Stimulated activated CD8-positive, alpha-beta memory T cell treated with anti-CD3 and anti-CD28 coated beads, Interleukin-15, amount 100 ng/mL, for 1 hour (primary cell): ENCODE measurements around the gene FNDC3B.
"Not testable (repeated sequence)": the region's sequence is repeated elsewhere in the genome, so short reads cannot be mapped to it uniquely, and the experiment has no call there.

Experiments used
- DNase-seq: peaks from one replicate; pipeline ENCODE4 v3.0.0-alpha.2; 2020; ENCODE audit warnings: low read depth

FNDC3B gene

DNA sequence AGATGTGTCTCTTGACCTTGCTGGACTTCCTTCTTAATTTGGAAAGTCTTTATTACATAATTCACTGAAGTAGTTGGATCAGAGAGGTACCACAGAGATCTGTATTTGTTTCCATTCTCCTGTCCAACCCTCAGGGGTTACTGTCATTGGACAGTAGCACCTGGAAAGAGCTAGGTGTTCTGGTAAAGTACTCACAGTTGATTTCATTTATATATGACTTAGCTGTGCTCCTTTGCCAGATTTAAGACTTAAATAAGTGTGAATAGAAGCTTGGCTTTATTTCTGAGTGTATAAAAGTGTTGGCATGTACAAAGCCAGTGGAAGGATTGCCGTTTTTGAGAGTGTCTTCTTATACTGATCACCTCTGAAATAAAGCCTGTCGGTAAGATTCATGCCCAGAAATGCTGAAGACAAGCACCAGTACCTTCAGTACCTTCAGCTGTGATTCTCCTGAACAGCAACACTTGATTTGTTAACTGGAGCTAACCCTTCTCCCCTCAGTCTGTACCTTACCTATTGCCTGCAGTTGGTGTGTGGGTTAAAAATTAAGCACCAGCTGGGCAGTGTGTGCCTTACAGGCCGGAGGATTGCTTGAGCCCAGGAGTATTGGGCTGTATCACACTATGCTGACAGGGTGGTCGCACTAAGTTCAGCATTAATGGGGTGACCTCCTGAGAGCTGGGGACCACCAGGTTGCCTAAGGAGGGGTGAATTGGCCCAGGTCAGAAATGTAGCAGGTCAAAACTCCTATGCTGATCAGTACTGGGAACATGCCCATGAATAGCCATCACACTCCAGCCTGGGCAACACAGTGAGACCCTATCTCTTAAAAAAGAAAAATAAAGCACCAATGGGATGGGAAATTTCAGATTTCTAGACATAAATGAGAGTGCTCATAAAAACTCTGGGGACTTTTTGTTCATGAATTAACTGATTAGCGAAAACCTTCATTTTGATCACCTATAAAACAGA lies 197.7 kb downstream of the FNDC3B start:
- no peak for DNase-seq

DNA sequence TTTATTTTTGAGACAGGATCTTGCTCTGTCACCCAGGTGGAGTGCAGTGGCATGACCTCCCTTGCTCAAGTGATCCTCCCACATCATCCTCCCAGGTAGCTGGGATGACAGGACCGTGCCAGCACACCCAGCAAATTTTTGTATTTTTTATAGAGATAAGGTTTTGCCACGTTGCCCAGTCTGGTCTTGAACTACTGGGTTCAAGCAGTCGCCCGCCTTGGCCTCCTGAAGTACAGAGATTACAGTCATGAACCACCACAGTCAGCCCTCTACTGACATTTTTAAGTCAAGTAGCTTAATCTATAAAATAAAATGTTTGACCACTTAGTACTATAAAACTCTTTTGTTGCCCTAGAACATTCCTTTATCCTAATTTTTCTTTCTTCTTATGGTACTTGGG lies 198.8 kb downstream of the FNDC3B start:
- DNase-seq = no peak

DNA sequence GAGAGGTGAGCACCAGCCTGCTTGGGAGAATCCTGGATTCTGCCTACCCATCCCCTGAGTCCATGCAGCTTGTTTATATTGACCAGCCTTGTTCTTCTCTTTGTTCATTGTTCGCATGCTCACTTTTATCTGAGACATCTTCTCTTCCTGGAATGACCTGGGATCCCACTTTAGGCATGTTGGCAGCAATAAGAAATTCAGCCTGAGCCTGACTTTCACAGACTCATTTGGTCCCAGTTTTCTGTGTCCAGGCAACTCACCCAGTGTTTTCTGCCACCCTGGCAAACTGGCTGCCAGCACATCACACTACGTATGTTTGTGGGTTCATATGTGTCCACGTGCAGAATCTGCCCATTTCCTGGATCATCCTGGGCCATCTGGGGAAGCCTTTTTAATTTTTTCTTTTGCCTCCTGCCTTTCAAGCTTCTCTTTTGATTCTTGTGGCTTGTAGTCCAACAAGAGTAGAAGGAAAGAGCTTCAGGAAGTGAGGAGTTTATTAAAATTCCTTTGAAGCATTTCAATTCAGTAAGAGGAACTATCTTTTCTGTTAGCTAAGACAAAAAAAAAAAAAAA lies 199.9 kb downstream of the FNDC3B start:
- no peak for DNase-seq

DNA sequence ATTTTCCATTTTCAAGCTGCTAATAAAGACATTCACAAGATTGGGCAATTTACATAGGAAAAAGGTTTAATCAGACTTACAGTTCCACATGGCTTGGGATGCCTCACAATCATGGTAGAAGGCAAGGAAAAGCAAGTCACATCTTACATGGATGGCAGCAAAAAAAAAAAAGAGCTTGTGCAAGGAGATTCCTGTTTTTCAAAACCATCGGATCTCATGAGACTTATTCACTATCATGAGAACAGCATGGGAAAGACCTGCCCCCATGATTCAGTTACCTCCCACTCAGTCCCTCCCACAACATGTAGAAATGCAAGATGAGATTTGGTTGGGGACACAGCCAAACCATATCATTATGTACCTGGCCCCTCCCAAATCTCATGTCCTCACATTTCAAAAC lies 202.0 kb downstream of the FNDC3B start:
- DNase-seq = no peak

DNA sequence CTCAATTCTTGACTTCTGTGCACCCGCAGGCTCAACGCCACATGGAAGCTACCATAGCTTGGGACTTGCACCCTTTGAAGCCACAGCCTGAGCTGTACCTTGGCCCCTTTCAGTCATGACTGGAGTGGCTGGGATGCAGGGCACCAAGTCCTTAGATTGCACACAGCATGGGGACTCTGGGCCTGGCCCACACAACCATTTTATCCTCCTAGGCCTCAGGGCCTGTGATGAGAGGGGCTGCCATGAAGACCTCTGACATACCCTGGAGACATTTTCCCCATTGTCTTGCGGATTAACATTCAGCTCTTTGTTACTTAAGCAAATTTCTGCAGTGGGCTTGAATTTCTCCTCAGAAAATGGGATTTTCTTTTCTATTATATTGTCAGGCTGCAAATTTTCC lies 203.1 kb downstream of the FNDC3B start:
- DNase-seq = not testable (repeated sequence)

DNA sequence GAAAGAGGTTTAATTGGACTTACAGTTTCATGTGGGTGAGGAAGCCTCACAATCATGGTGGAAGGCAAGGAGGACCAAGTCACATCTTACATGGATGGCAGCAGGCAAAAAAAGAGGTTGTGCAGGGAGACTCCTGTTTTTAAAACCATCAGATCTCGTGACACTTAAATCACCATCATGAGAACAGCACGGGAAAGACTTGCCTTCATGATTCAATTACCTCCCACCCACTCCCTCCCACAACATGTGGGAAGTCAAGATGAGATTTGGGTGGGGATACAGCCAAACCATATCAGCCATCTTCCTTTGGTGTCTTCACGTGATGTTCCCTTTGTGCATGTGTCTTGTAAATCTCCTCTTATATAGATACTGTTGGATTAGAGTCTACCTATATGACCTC lies 204.0 kb downstream of the FNDC3B start:
- DNase-seq = not testable (repeated sequence)

DNA sequence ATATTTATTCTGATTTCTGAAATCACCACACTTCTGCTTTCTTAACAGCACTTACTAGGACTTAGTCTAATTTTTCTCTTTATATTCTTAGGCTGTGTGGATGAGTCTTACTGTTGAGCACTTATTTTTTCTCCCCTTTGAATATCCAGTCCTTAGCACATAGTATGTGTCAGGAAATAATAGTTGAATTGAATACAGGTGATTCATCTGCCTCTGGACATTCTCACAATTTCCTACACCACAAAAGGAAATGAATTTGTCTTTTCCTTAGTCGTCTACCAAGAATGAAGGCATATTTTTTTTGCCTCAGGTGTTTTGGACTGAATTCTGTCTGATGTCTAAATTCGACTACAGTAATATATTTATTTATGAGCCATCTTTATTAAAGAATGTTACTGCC lies 204.6 kb downstream of the FNDC3B start:
- no peak for DNase-seq

DNA sequence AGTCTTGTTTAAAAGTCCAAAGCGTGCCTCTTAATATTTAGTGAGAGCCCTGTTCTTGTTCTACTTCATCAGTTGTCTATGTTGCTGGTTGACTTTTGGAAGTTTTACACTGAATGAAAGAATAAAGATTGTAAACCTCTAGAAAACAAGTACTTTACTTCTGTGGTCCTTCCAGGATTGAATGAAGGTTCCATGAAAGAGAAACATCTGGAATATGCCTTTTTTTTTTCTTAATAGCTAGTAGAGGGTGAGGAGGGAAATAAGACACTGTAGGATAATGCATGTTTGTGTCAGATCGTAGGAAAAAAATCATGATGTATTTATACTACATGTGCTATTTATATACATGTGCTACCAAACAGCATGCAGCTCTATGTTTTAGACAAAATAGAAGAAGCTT lies 205.9 kb downstream of the FNDC3B start:
- DNase-seq = no peak

DNA sequence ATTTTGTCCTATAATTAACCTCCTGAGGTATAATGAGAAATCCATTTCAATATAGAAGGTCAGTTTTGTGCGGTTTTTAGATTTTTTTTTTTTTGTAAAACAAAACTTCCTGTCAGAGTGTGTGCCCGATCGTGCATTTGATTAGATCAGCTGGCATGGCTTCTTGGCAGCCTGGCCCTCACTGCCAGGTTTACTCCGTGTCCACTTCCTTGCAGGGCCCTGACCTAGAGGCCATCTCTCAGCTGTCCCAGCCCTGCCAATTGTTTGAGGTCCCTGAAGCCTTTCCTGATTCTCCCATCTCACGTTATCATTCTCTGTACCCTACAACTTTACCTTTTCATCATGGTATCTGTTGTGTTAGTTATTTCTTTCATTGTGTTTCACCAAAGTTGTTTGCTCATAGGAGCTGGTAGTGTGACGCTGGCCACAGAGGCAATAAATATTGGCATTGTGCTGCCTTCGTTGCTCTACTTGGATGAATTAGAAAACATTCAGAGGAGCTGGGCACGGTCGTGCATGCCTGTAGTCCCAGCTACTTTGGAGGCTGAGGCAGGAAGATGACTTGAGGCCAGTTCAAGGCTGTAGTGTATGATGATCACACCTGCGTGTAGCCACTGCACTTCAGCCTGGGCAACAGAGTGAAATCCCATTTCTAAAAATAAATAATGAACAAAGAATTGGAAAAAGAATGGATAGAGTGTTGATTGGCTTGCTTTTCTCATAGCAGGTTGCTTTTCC lies 206.9 kb downstream of the FNDC3B start:
- DNase-seq = no peak

DNA sequence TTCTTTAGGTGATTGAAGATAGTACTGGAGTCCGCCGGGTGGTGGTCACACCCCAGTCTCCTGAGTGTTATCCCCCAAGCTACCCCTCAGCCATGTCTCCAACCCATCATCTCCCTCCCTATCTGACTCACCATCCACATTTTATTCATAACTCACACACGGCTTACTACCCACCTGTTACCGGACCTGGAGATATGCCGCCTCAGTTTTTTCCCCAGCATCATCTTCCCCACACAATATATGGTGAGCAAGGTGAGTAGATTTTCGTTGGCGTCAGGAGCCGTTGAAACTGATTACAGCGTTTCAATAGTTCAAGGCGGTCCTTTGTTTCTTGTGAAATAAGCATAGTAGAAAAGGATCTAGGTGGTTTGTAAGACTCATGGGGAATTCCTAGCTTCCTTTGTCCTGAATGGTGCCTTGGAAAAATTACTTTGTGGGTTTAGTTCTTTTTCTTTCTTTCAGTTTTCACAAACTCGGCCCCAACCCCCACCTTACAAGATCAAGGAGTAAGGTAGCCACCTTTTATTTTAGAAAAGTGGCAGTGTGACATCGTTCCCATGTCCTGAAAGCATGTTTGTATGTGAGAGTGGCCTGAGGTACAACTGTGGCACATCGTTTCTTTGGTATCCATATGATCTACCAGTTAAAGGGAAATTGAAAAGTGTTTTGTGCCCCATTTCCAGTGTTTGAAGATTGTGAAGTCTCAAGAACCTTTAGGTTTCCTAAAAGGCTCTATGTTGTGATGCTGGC lies 208.3 kb downstream of the FNDC3B start:
- no peak for DNase-seq

DNA sequence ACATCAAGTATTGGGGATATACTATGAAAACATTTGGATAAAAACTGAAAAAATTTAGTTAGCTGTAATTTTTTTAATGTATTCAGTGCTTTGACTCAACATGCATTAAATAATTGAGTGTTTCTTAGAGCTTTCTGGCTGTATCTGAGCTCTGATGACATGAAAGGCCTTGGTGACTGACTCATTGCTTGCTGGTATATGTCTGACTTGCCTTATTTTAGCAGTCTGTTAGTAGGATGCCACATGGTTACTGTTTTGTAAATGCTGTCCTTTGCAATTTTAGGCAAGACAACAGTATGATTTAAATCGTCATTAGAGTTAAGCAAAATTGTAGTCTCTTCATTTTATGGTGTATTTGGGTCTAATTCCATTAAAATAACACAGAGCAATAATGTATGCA lies 209.7 kb downstream of the FNDC3B start:
- no peak for DNase-seq

DNA sequence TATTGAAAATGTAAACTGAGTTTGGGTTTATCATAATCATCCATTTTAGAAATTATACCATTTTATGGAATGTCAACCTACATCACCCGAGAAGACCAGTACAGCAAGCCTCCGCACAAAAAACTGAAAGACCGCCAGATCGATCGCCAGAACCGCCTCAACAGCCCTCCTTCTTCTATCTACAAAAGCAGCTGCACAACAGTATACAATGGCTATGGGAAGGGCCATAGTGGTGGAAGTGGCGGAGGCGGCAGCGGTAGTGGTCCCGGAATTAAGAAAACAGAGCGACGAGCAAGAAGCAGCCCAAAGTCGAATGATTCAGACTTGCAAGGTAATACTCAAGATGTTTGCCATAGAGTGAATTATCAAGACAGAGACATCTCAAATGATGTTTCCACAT lies 211.8 kb downstream of the FNDC3B start:
- DNase-seq = no peak

DNA sequence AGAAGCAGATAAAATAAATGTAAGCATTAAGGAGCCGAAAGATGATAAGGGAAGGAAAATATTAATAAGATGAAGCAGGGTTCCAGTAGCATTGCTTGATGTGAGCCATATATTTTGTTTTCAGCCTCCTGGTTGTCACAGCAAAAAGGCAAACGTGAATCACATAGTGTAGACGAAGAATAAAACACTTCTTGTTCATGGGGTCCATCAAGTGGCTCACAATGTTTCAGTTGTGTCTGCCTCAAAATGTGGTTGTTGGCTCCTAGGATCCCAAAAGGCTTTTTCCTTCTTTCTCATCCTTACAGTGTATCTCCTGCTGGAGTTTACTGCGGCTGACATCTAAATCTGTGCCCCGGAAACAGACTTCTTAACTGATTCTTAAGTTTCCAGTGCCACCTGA lies 213.8 kb downstream of the FNDC3B start:
- DNase-seq = no peak

DNA sequence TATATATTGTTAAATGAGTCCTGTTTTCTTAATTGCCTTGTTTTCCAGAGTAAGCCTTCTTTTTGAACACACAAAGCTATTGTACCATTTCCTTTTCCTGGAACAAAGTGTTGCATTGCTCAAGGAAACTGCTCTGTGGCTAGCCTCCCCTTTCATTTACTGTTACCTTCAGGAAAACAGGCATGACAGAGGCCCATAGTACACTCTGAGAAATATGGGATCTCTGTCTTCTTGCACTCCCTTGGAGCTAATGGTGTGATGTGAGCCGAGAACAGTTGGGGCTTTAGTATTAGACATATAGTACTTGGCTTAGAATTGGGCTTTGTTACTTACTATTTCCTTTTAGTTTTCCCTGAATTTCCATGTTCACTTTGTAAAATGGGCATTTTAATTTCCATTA lies 215.2 kb downstream of the FNDC3B start:
- no peak for DNase-seq

DNA sequence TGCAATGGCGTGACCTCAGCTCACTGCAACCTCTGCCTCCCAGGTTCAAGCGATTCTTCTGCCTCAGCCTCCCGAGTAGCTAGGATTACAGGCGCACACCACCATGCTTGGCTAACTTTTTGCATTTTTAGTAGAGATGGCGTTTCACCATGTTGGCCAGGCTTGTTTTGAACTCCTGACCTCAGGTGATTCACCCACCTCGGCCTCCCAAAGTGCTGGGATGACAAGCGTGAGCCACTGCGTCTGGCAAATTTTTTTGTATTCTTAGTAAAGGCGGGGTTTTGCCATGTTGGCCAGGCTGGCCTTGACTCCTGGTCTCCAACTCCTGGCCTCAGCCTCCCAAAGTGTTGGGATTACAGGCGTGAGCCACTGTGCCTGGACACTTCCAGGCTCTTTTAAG lies 215.9 kb downstream of the FNDC3B start:
- not testable (repeated sequence) for DNase-seq

DNA sequence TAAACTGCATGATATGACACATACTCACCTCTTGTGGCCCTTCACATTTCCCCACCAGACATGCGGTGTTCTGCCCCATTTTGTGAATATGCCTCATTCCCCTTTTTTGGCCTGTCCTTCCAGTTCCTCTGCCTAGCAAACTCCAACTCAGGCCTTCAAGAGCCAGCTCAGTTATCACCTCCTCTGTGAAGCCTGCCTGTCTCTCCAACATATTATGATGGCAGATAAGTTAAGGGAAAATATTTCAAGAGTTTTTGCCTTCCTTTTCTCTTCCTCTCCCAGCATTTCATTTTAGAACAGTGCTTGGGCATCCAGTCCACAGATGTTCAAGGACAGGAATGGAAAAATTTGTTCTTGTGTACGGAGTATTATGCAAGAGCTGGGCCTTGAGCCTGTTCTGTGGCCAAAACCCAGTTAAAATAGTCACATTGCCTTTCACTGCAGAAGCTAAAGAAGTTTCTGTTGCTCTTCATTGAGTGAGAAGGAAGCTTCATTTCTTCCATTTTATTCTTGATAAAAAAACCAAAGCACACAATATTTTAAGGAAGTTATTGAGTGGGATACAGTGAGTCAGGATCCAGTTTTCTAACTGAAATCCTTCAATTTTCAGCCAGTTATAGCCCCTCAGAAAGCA lies 216.8 kb downstream of the FNDC3B start:
- no peak for DNase-seq

DNA sequence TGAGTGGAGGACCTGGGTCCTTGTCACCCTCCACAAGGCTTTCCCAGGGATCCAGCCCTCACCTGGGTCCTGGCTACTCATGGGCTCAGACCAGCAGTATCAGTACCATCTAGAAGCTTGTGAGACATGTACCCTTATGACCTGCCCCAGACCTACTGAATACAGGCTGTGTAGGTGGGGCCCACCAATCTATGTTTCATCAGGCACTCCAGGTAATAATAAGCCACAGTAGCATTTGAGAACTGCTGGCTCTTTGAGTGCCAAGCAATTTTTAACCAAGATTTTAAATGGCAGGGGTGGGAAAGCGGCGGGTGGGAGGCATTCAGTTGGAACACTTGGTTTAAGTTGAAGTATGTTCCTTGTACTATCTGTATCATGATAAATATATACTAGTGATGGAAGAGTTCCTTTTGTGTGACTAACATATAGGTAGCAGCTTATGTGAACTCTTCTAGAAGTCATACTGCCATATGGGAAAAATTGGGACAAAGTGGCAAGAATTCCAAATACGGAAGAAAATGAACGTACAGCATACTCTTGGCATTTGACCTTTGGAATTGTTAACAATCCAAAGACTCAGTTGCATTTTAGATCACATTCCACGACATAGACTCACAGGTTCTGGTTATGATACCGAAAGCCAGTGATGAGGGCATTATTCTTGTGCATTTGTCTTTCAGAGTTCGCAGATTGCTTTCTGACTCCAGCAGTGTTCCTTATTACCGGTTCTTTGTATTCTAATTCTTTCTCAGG lies 218.4 kb downstream of the FNDC3B start:
- no peak for DNase-seq

DNA sequence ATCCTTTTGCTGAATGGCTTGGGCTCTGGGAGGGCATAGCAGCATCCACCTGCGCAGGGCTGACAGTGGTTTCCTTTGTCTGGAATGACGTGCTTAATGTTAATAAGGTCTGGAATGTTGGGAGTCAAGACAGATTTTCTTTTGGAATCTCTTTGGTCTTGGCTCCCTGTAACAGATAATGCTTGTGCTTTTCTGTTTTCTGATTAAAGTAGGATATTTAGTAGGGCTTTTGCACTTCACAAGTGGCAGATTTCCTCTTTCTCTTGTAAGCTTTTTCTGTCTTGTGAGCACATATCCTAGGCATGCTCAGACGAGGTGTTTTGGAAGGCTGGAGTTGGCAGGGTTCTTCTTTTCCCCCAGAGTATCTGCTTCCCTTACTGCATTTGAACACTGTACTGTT lies 219.2 kb downstream of the FNDC3B start:
- DNase-seq = no peak

DNA sequence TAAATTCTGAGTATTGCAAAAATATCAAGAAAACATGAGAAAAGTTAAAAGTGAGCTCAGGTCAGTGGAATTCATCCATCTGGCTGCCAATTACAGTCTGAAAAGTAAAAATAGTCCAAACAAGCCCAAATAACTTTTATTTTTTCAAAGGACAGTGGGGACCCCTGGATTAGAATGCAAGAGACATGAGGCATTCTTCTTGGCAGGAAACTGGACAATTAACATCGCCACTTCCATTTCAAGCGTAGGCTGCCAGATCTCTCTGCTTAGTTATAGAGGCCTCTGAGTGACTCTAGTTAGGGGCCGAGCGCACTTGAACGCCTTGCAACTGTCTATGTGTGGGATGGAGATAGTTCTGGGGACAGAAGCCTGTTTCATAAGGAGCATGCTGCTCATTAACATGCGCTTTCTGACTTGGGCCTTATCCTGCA lies 219.7 kb downstream of the FNDC3B start:
- no peak for DNase-seq

DNA sequence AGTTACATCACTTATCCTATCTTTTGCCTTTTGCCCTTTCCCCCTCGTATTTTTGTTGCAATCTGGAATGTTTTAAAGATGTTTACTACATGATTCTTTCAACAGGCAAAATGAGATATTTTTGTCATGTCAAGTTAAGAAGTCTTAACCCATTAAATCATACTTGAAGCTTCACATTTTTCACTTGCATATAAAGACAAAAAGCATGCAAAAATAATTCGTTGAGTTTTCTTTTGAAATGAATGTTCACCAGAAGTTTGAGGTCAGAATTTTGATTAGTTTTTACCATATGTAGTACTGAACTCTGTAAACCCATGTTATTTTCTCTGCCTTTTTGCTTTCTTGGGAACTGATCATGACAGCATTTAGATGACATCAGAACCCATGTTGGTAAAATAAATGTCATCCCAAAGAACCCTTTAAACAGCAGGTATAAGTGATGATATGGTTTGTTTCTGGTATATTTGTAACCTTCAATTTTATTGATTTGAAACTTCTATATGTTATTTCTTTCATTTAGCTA lies 220.4 kb downstream of the FNDC3B start:
- DNase-seq = no peak

DNA sequence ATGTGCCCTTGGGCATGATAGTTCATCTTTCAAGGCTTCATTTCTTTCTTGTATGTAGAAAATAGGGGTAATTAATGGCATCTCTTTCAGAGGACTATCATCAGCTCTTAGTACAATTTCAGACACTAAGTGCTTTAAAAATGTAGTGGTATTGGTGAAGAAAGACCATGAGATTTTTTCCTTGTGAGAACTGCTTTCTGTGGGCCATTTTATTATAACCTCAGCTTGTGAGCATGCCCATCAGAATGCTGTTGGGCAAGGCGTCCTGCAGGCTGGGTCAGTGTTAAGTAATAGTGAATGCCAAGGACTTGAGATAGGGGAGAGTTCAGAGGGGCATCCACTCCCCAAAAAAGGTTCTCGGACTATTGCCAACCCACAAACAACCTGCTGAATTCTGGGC lies 221.0 kb downstream of the FNDC3B start:
- DNase-seq = no peak
